ENCODE results near the gene GEMIN2.
A peak's percentile ranks its signal among the peaks of the same experiment; 100 is the strongest.

The GEMIN2 gene

DNA sequence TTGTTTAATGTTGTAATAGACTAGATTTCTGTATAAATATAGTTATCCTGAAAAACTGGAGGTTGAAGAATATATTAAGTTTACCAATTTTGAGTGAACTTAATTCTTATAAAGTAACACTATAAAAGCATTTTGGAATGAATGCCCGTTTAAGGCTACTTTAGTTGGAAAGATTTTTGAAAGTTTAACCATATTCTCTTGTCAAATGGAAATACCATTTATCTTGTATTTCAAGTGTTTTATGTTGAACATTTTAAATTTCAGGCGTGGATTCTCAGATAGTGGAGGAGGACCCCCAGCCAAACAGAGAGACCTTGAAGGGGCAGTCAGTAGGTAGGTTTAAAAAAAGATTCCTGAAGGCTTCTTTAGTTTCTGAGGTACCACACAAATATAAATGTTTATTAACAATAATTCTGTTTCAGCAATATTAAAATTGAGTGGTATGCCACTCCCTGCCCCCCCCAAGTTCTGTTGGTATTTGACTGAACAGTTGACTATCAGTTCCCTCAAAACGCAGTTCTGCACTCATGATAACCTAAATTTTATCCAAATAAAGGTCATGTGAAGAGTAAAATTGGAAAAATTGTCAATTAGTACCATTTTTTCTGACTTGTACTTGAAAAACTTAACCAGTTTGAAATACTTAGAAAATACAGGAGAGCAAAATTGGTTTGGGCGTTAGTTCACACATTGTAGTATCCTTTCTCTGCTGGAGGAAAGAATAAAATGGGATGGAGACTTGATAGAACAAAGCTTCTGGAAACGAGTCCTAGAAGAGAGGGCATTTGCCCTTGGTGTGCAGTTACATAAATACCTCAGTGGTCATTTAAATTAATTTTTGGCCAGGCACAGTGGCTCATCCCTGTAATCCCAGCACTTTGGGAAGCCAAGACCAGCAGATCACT is 62.4 kb downstream of the GEMIN2 start:
- H3K4me2 ChIP-seq (ENCODE audit: low read length) = peak overlapping the region; percentile 73
- peaks cover 41% of the 10 kb centered on the region for H3K4me1 ChIP-seq (ENCODE audit: insufficient read depth, low read length, severe bottlenecking)
- TF ChIP-seq, protein P1, sequence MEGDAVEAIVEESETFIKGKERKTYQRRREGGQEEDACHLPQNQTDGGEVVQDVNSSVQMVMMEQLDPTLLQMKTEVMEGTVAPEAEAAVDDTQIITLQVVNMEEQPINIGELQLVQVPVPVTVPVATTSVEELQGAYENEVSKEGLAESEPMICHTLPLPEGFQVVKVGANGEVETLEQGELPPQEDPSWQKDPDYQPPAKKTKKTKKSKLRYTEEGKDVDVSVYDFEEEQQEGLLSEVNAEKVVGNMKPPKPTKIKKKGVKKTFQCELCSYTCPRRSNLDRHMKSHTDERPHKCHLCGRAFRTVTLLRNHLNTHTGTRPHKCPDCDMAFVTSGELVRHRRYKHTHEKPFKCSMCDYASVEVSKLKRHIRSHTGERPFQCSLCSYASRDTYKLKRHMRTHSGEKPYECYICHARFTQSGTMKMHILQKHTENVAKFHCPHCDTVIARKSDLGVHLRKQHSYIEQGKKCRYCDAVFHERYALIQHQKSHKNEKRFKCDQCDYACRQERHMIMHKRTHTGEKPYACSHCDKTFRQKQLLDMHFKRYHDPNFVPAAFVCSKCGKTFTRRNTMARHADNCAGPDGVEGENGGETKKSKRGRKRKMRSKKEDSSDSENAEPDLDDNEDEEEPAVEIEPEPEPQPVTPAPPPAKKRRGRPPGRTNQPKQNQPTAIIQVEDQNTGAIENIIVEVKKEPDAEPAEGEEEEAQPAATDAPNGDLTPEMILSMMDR (IDR thresholded peaks at IDR 0.05; ENCODE audit: low read length) = no peak
- TF ChIP-seq EZH2 (IDR thresholded peaks at IDR 0.05; ENCODE audit: borderline replicate concordance, low read length) = no peak
- peak overlapping the region; percentile 99 for H3K9ac ChIP-seq (ENCODE audit: low read length)
- no peaks in the 10 kb centered on the region for H4K20me1 ChIP-seq (ENCODE audit: insufficient read depth, low read length)
- H3K4me3 ChIP-seq (ENCODE audit: low read depth, low read length, poor library complexity, severe bottlenecking) = peak overlapping the region; percentile 76
- no peaks in the 10 kb centered on the region for H3K27me3 ChIP-seq (ENCODE audit: insufficient read depth, low read length)
- peaks cover 18% of the 10 kb centered on the region for H3K79me2 ChIP-seq (ENCODE audit: insufficient read depth, low read length)
- H3K9me2 ChIP-seq (ENCODE audit: low read depth, low read length) = no peaks in the 10 kb centered on the region
- no peak overlapping the region for H2AFZ ChIP-seq (ENCODE audit: low read length)
- no peaks in the 10 kb centered on the region for H3K9me3 ChIP-seq (ENCODE audit: low read length)
- peaks cover 64% of the 10 kb centered on the region for H3K36me3 ChIP-seq (ENCODE audit: insufficient read depth, low read length)
- H3K27ac ChIP-seq (ENCODE audit: low read depth, low read length, poor library complexity, severe bottlenecking) = peak overlapping the region; percentile 96
- H3F3A ChIP-seq (ENCODE audit: insufficient read depth, low read length) = peaks cover 6% of the 10 kb centered on the region; the same call in 1 of the 2 replicates

DNA sequence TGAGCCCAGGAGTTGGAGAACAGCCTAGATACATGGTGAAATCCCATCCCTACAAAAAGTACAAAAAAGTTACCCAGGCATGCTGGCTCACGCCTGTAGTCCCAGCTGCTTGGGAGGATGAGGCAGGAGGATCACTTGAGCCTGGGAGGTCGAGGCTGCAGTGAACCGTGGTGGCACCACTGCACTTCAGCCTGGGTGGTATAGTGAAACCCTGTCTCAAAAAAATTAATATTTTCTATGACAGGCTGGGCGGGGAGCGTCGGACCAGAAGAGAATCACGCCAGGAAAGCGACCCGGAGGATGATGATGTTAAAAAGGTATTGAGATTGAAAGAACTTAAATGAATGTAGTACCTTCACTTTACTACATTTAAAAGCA is 63.0 kb downstream of the GEMIN2 start:
- Histone ChIP-seq H3K36me3 (ENCODE audit: insufficient read depth, low read length) (peaks cover 70% of the 10 kb centered on the region), H3K4me3 (ENCODE audit: low read depth, low read length, poor library complexity, severe bottlenecking) (no peak overlapping the region), H3K9me3 (ENCODE audit: low read length) (no peaks in the 10 kb centered on the region), H4K20me1 (ENCODE audit: insufficient read depth, low read length) (no peaks in the 10 kb centered on the region), H3K9ac (ENCODE audit: low read length) (no peak overlapping the region), H3K4me1 (ENCODE audit: insufficient read depth, low read length, severe bottlenecking) (peaks cover 35% of the 10 kb centered on the region), H3K9me2 (ENCODE audit: low read depth, low read length) (no peaks in the 10 kb centered on the region), H3K79me2 (ENCODE audit: insufficient read depth, low read length) (peaks cover 18% of the 10 kb centered on the region), H3K27ac (ENCODE audit: low read depth, low read length, poor library complexity, severe bottlenecking) (no peak overlapping the region), H3F3A (ENCODE audit: insufficient read depth, low read length) (peaks cover 6% of the 10 kb centered on the region; the same call in 1 of the 2 replicates), H2AFZ (ENCODE audit: low read length) (no peak overlapping the region), H3K27me3 (ENCODE audit: insufficient read depth, low read length) (no peaks in the 10 kb centered on the region), H3K4me2 (ENCODE audit: low read length) (no peak overlapping the region; the same call in 1 of the 2 replicates)
- TF ChIP-seq, protein P1 (IDR thresholded peaks at IDR 0.05; ENCODE audit: low read length) = no peak
- TF ChIP-seq EZH2 (IDR thresholded peaks at IDR 0.05; ENCODE audit: borderline replicate concordance, low read length) = no peak

DNA sequence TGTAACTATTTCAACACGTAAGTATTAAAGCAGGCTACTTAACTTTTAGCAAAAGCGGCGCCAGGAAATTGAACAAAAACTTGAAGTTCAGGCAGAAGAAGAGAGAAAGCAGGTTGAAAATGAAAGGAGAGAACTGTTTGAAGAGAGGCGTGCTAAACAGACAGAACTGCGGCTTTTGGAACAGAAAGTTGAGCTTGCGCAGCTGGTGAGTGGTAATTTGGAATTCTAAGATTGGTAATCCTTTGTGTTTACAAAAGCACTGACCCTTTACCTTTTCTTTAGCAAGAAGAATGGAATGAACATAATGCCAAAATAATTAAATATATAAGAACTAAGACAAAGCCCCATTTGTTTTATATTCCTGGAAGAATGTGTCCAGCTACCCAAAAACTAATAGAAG is 64.9 kb downstream of the GEMIN2 start:
- TF ChIP-seq EZH2 (IDR thresholded peaks at IDR 0.05; ENCODE audit: borderline replicate concordance, low read length) = no peak
- TF ChIP-seq, protein P1 (IDR thresholded peaks at IDR 0.05; ENCODE audit: low read length) = no peak
- H3K4me2 ChIP-seq (ENCODE audit: low read length) = no peak overlapping the region
- H3K9me2 ChIP-seq (ENCODE audit: low read depth, low read length) = no peaks in the 10 kb centered on the region
- H3F3A ChIP-seq (ENCODE audit: insufficient read depth, low read length) = peaks cover 3% of the 10 kb centered on the region; the same call in 1 of the 2 replicates
- no peak overlapping the region for H3K4me3 ChIP-seq (ENCODE audit: low read depth, low read length, poor library complexity, severe bottlenecking)
- H3K27ac ChIP-seq (ENCODE audit: low read depth, low read length, poor library complexity, severe bottlenecking) = no peak overlapping the region
- H3K9me3 ChIP-seq (ENCODE audit: low read length) = no peaks in the 10 kb centered on the region
- H3K4me1 ChIP-seq (ENCODE audit: insufficient read depth, low read length, severe bottlenecking) = peaks cover 19% of the 10 kb centered on the region
- H3K9ac ChIP-seq (ENCODE audit: low read length) = no peak overlapping the region
- no peaks in the 10 kb centered on the region for H3K27me3 ChIP-seq (ENCODE audit: insufficient read depth, low read length)
- H3K79me2 ChIP-seq (ENCODE audit: insufficient read depth, low read length) = peaks cover 18% of the 10 kb centered on the region
- no peaks in the 10 kb centered on the region for H4K20me1 ChIP-seq (ENCODE audit: insufficient read depth, low read length)
- H2AFZ ChIP-seq (ENCODE audit: low read length) = no peak overlapping the region
- H3K36me3 ChIP-seq (ENCODE audit: insufficient read depth, low read length) = peaks cover 89% of the 10 kb centered on the region

Measured in OCI-LY1 (cell line).